MV-4-11 (cell line): Measurements from ENCODE around the gene FAM107B.
A peak's percentile ranks its signal among the peaks of the same experiment; 100 is the strongest.

ENCODE experiments used
- DNase-seq: peaks from one replicate; lab custom pipeline; 2025; lab: John Stamatoyannopoulos, UW

FAM107B gene

GRCh38 chr10:14489522-14490177 is 285.0 kb downstream of the FAM107B start:
- DNase-seq: no peak

GRCh38 chr10:14487488-14487883 is 287.2 kb downstream of the FAM107B start:
- DNase-seq: no peak

- DNase-seq: no peak
Measured at GRCh38 chr10:14486777-14487487, 287.8 kb downstream of the FAM107B start.

- DNase-seq: no peak
Measured at GRCh38 chr10:14485986-14486385, 288.7 kb downstream of the FAM107B start.

- no peak for DNase-seq
Measured at GRCh38 chr10:14483417-14483816, 291.3 kb downstream of the FAM107B start.

GRCh38 chr10:14481752-14482151 is 292.9 kb downstream of the FAM107B start:
- DNase-seq: no peak

- no peak for DNase-seq
Measured at GRCh38 chr10:14481014-14481413, 293.7 kb downstream of the FAM107B start.

GRCh38 chr10:14478604-14479003 is 296.1 kb downstream of the FAM107B start:
- DNase-seq: peak; percentile 15

GRCh38 chr10:14478201-14478600 is 296.5 kb downstream of the FAM107B start:
- DNase-seq: no peak

- DNase-seq: no peak
Measured at GRCh38 chr10:14477408-14477710, 297.3 kb downstream of the FAM107B start.

GRCh38 chr10:14476641-14477407 is 297.9 kb downstream of the FAM107B start:
- DNase-seq: no peak

GRCh38 chr10:14476006-14476405 is 298.7 kb downstream of the FAM107B start:
- DNase-seq: no peak

- peak; percentile 13 for DNase-seq
Measured at GRCh38 chr10:14474656-14475055, 300.0 kb downstream of the FAM107B start.

- DNase-seq: no peak
Measured at GRCh38 chr10:14470920-14471319, 303.8 kb downstream of the FAM107B start.

GRCh38 chr10:14468726-14469125 is 306.0 kb downstream of the FAM107B start:
- no peak for DNase-seq
